ENCODE measurements around the gene COL23A1. TPM values are rescaled to one million over a fixed set of nuclear protein-coding genes. Genes with fewer than 3 reads are reported as not detected.

The COL23A1 gene
- total RNA-seq, 4 donors from 2014 or later, result 0.44 to 0.65 (median 0.57) TPM; not detected in 1

GRCh38 chr5:178279026-178279722, 311.0 kb downstream of the COL23A1 start:
- TF ChIP-seq CTCF (IDR thresholded peaks at IDR 0.05; ENCODE audit: low read depth), result no peak

- no peak for TF ChIP-seq CTCF (IDR thresholded peaks at IDR 0.05; ENCODE audit: low read depth)
These were observed 311.7 kb downstream of the COL23A1 start for GRCh38 chr5:178278358-178279023.

- TF ChIP-seq CTCF (IDR thresholded peaks at IDR 0.05; ENCODE audit: low read depth), result no peak
These were observed 312.3 kb downstream of the COL23A1 start for GRCh38 chr5:178277866-178278265.

GRCh38 chr5:178277346-178277745, 312.8 kb downstream of the COL23A1 start:
- TF ChIP-seq CTCF (IDR thresholded peaks at IDR 0.05; ENCODE audit: low read depth), result no peak

- TF ChIP-seq CTCF (IDR thresholded peaks at IDR 0.05; ENCODE audit: low read depth), result no peak
These were observed 315.2 kb downstream of the COL23A1 start for GRCh38 chr5:178274781-178275537.

GRCh38 chr5:178273665-178274541, 316.3 kb downstream of the COL23A1 start:
- TF ChIP-seq CTCF (IDR thresholded peaks at IDR 0.05; ENCODE audit: low read depth), result no peak
